HG02642 (cell line): Measurements from ENCODE around the gene BNIPL.
A peak's percentile ranks its signal among the peaks of the same experiment; 100 is the strongest.

Experiments used
- ATAC-seq: cut with Tn5 transposase; IDR thresholded peaks from one replicate; pipeline ENCODE4 v1.9.1; 2021; ENCODE audit warnings: mild to moderate bottlenecking; ENCODE audit not compliant: unreplicated experiment, poor library complexity

The BNIPL gene

GRCh38 chr1:151036356-151036755 is at the start of gene BNIPL:
Gene BNIPL, plus strand, starts transcription at chr1:151036586. Its CDS starts 140 bp downstream, at chr1:151036726.
- ATAC-seq = no peak

DNA sequence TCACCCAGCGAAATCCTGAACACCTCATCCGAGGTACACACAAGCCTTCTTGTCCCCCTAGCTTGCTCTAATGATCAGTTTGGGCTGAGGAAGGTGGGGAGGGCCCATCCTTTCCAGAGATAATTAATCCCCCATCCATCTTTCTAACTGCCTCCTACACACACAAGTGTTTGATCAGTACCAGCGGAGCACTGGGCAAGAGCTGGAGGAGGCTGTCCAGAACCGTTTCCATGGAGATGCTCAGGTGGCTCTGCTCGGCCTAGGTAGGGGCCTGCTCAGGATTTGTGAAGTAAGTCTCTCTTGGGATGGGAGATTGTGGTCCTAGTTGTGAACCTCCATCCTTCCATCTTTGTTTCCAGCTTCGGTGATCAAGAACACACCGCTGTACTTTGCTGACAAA is 48.5 kb upstream of the BNIPL start:
- no peak for ATAC-seq

- ATAC-seq = no peak
Measured at GRCh38 chr1:150992626-150993025, 43.8 kb upstream of the BNIPL start.

- no peak for ATAC-seq
Measured at GRCh38 chr1:150994248-150994647, 42.1 kb upstream of the BNIPL start.

- no peak for ATAC-seq
Measured at GRCh38 chr1:150995460-150995859, 40.9 kb upstream of the BNIPL start.

GRCh38 chr1:150995896-150996295 is 40.5 kb upstream of the BNIPL start:
- ATAC-seq = no peak

DNA sequence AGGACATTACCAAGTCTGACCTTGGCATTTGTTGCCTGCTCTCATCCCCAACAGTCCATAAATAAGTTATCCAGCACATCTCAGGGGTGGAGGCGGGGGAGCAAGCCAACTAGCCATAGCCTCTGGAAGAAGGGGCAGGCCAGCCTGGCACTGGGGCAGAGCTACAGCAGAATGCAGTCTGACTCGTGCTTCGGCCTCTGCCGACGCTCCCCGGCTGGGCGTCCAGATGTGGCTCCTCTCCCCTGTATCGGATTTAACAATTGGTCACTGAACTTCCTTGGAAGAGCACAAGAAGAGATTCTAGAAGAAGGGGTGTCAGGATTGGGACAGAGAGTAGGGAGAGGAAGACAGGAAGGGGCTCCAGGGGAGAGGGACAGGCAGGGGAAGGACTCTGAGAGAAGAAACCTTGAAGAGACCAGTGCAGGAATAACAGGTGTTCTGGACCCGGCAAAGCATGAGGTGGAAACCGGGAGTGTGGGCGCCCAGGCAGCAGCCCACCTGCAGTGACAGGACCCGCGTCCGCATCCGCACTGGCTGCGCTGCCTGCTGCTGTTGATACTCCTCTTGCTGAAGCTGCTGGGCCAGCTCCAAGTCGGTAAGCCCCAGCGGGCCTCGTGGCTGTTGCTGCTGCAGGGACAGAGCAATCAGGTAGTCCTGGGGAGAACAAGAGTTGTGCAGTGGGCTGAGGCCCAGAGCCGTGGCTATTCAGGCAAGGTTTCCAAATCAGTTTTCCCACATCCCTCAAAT is 39.1 kb upstream of the BNIPL start:
- ATAC-seq = no peak

DNA sequence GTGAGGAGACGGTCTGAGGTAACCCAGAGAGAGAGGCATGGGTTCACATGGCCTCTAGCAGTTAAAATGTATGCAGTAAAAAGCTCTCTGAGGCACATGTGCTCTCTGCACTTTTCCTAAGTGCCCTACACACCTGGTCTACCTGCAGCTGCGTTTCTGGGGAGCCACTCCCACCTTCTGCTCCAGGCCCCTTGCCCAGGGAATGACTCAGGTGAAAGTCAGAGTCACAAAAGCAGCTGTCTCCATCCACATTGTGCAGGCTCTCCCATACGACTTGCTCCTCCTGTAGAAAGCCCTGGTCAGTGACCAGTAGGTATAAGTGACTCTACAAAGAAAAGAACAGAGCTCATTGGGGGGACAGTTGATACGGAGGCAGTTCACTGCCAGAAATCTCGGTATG is 38.4 kb upstream of the BNIPL start:
- no peak for ATAC-seq

- ATAC-seq = no peak
Measured at GRCh38 chr1:150999051-150999674, 37.2 kb upstream of the BNIPL start.

- no peak for ATAC-seq
Measured at GRCh38 chr1:150999926-151000325, 36.5 kb upstream of the BNIPL start.

DNA sequence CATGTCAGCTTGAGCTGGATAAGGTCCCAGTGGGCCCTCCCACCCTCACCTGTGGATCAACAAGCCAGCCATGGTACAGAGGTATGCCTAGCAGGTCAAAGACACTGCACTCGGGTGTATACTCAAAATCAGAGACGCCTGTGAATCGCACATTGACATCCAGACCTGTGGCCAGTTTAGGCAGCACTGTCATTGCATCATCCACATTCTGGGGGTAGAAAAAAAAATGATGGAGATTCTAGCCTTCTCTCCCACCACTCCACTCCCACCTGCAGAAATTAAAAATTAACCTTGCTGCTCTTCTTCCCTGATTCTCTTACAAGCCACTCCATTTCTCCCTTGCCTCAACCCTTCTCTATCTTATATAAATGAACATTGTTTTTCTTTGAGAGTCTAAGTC is 36.0 kb upstream of the BNIPL start:
- no peak for ATAC-seq

- ATAC-seq = no peak
Measured at GRCh38 chr1:151001602-151002001, 34.8 kb upstream of the BNIPL start.

DNA sequence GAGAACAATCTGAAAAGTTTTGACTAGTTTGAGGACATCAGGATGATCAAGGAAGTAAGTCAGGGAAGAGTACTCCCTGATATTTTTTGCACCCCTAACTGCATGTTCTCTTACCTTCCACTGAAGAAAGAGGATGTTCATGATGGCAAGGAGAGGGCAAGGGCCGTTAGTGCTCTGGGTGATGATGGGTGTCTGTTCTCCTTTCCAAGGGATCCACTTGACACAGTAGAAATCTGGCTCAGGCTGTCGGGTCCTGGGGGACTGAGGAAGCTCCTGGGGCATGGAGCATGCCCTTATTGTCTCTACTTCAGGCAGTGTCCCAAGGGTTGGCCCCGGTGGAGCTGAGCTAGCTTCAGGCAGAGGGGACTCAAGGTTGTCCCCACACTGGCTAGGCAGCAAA is 34.3 kb upstream of the BNIPL start:
- ATAC-seq = no peak

DNA sequence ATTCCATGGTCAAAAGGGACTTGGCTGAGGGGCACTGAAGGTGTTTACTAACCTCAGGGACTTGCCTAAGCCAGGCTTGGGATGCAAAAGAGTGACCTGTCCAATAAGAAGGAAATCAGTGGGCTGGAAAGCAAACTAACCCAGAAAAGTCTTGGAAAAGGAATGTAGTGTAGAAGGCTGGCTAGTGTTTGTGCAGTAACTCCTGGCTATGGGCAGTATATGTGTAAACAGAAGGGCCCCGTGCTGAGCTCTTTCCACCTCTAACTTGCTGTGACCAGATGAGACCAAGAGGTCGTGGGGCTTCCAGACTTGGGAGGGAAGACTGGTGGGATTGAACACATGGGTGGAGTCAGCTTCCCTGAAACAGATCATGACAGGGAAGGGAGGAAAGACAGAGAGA is 33.8 kb upstream of the BNIPL start:
- no peak for ATAC-seq

- ATAC-seq = no peak
Measured at GRCh38 chr1:151003180-151003579, 33.2 kb upstream of the BNIPL start.

GRCh38 chr1:151005729-151006319 is 30.6 kb upstream of the BNIPL start:
- no peak for ATAC-seq

DNA sequence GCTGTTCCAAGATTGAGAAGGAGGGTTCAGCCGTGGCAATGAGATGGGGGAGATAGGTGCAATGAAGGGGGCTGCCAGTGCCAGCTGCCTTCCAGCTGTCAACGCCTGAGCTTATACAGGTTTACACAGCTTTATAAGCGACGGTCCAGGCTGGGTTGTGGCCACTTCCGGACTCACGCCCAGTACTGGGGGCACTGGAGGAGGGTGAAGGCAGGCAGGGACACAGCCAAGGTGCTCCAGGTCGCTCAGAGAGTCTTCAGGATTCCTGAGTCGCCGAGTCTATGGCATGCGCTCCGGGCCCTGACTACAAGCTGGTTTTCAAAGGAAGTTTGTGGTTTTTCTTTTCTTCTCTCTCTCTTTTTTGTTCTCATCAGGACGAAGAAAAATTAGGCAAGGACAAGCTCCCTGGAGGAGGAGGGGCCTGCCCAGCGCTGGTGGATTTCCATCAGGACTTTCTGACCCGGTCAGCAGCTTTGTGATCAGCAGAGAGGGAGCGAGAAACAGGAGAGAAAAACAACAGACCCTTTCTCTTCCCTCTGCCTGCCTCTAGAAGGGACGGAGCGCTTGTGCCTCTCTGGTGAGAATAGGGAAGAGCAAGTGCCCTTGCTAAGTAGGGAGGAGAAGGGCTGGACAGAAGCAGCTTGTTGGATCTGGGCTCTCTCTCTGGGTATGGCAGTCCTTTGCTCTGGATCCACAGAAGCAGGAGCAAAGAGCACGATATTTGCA is 29.9 kb upstream of the BNIPL start, which contains the start of gene MINDY1:
Gene MINDY1, minus strand, starts transcription at position 576 of the 726 bp plus-strand sequence. CDS start 4,285 bp downstream, outside the sequence.
- ATAC-seq = peak; percentile 44

DNA sequence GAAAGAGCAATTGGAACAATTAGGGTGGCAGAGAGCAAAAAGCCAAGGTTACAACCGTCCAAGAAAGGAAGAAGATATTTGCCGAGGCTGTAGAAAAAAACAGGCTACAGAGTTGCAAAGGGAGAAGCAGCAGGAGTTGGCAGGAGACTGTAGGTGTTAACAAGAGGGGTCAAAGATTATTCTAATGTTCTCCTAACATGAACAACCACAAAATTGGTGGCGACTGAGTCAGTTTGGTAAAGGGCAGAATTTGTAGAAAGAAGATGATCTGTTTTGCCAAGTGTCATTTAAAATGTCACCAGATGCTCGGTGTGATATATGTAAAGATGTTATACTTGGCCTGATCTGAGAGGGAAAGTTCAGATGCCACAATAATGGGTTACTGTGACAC is 28.5 kb upstream of the BNIPL start:
- no peak for ATAC-seq

DNA sequence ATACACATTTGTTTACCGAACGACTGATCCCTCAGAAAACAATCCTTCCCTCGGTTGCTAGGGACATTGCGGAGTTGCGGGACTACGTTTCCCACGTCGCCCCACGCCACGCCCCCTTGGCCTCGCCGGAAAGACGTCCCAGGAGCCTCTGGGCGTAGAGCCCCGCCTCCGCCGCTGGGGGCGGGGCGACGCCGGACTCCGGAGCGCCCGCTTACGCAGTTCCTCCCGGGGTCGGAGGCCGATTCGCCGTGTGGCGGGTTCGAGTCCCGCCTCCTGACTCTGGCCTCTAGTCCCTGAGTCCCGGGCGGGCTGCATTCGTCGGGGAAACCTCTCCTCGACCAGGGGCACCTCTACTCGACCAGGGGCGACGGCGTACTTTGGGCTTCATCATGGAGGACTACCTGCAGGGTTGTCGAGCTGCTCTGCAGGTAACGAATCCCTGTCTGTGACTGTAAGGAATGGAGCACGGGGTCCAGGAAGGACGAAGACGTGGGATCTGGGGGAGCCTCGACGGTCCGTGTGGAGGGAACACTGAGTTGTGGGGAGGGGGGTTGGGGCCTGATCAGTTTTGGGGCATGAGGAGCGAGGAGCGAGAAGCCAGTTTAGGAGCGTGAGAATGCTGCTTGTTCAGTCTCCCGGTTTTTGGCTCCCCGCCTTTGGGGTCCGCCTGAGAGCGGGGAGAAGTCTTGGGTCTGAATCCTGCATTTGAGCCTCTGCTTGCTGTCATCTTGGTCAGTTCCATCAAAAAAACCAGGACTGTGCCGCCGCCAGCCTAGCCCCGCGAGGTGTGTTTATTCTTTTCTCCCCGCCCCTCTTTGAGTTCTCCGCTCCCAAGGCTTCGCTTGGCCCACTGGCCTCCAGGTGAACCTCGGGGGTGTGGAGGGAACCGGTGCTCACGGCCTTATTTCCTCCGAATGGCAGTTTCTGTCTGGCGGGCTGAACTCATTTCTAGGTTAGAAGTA is 27.9 kb upstream of the BNIPL start, which contains the start of gene PRUNE1:
Gene PRUNE1, plus strand, starts transcription at position 206 of the 962 bp plus-strand sequence. Its CDS starts 184 bp downstream, at position 390.
- ATAC-seq = peak; percentile 78

GRCh38 chr1:151009206-151009587 is 27.2 kb upstream of the BNIPL start:
- no peak for ATAC-seq
